Measurements from ENCODE around the gene EN2.

EN2 gene

DNA sequence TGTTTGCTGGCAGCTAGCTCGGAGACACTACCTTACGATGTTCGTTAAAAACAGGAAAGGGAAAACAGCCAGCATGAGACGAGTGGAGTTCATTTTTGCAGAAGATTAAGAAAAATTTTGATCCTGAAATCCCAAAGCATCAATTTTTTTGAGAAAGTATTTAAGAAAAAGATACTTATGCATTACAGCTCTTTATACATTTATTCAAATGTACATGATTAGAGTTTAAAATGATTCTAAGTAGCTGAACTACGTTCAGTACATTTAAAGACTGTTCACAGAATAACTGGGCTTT is 53.7 kb downstream of the EN2 start:
- DNase-seq, result no peak

DNA sequence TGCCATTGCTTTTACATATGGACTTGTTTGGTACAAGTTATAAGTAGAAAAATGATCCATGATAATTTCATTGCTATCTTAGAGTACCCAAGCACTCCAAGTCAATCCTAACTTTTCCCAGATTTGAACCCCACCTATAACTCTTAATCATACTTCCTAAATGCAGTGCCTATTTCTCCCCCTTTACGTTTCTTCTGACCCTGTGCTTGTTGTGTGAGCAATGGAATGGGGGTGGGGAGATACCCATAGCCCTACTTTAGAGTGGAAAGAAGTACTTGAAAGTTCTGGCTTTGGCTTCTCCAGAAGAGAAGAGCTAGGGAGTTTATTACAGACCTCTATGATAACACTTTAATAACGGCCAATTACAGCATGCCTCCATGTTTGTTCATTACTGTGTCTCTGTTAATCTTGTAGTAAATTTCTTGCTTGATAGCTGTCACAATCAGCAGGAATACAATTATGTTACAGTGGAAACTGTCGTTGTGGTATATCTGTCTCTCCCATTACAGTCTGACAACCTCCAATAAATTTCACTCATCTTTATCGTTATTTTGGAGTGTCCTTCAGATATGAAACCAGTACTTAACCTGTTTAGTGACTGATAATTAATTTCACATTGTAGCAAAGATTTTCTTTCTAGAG is 54.4 kb downstream of the EN2 start:
- no peak for DNase-seq

DNA sequence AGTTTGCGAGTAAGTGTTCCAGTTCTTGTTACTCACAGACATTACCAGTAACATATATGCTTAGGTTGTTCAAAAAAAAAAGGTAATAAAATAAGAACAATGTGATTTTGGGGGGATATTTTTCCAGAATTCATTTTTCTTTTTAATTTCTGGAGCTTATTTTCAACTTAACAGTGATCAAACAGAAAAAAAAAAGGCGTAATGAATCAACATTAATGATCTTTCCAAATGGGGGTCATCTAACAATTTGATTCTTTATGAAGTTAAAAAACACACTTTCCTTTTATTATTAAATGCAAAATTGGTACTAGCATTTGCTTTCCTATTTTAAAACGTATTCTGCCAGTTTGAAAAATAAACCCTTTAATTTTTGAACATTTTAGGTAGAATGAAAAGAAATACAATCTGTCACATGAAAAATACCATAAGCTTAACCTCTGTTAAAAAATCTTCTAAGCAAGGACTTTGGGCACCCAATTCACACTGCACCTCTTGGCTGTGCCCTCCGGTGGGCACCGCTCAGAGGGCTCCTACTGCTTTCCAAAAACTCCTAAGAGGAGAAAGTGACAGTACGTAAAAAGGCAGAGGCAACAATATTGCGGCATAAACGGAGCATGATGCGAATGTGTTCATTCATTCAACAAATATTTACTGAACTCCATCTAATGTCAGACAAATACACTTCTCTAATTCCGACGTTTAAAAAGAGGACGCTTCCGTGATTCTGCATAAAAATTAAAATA is 55.8 kb downstream of the EN2 start:
- no peak for DNase-seq

DNA sequence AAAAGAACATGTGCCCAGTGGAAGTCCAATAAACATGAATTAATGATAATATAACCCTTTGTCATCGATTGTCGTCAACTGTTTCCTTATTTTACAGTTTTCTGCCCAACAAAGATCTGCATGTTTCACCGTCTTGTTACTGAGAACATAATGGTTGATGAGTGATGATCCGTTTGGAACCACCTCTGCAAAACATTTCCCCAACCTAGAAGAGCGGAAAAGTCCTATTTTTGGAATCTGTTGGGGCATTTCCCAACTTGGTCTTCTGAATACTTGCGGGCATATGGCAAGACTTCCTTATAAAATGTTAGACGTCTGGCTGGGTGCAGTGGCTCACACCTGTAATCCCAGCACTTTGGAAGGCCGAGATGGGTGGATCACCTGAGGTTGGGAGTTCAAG is 56.4 kb downstream of the EN2 start:
- no peak for DNase-seq
